Activated CD4-positive, CD25-positive, alpha-beta regulatory T cell treated with anti-CD3 and anti-CD28 coated beads, Interleukin-2, amount 50 U/mL, for 16 hours (primary cell): Measurements from ENCODE around the gene TLDC2.

Source experiments
- DNase-seq: peaks from one replicate; pipeline ENCODE4 v3.0.0-alpha.2; 2020; ENCODE audit warnings: low read depth, low spot score

Gene TLDC2

DNA sequence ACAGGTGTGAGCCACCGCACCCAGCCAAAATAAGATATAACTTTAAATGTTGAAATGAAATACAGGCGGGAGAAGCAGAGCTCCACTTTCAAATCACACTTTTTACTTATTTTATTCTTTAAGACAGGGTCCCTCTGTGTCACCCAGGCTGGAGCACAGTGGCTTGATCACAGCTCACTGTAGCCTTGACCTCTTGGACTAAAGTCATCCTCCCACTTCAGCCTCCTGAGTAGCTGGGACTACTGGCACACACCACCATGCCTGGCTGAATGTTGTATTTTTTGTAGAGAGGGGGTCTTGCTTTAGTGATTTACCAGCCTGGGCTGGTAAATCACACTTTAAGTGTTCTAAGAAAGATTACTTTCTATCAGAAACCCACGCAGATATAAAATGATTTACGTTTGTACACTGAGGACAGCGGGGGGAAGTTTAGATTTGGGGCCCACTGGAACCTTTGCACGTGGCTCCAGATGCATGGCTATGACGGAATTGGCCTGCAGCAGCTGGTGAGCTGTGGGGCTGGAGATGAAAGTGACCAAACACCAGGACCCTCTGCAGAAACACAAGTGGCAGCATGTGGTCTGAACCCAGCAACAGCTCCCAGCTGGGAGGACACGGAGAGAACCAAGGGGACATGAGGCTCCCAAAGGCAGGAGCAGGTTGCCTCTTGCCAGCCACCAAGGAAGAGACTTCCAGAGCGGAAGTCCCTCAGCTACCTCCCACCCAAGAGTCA is 26.4 kb upstream of the TLDC2 start:
- no peak for DNase-seq

DNA sequence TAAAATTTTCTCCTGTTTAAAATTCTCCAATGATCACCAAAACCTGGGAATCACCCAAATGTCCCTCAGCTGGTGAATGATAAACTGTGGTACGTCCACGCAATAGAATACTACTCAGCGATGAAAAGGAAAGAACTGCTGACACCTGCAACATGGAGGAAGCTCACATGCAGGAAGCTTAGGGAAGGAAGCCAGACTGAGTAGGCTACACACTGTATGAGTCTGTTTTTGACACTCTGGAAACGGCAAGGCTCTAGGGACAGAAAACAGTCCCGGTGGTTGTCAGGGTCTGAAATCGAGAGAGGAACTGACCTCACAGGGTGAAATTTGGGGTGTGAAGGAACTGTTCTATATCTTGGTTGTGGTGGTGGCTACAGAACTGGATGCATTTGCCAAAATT is 25.2 kb upstream of the TLDC2 start:
- DNase-seq, result no peak

DNA sequence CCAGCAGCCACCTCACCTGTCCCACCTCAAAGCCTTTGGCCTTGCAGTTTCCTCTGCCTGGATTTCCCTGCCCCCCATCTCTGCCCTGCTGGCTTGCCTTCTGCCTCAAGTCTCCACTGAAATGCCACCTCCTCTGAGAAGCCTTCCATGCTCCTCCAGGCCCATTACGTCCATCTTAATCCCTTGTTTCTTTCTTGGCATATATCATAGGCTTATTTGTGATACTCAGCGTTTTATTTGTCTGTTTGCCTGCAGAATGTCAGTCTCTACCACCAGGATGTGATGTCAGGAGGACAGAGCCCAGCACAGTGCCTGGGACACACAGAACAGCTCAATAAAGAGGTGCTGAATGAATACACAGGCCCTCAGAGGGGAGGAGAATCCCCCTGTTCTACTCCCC is 24.4 kb upstream of the TLDC2 start:
- no peak for DNase-seq

DNA sequence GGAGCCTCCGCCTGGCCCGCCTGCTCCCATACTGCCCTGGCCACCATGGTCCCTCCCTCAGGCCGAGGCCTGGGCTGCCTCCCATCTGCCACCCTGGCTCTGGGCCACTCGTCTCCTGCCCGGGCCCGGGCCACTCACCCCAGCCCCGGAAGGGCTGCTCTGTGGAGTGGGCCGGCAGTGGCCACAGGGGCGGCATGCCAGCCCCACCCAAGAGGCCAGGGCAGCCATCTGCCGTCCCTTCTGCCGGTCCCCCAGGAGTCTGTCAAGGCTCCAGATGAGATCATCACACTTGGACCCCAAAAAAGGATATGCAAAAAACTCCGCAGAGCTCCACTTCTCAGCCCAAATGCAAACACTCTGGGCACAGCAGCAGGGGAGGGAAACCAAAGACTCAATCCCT is 23.8 kb upstream of the TLDC2 start:
- DNase-seq, result no peak

DNA sequence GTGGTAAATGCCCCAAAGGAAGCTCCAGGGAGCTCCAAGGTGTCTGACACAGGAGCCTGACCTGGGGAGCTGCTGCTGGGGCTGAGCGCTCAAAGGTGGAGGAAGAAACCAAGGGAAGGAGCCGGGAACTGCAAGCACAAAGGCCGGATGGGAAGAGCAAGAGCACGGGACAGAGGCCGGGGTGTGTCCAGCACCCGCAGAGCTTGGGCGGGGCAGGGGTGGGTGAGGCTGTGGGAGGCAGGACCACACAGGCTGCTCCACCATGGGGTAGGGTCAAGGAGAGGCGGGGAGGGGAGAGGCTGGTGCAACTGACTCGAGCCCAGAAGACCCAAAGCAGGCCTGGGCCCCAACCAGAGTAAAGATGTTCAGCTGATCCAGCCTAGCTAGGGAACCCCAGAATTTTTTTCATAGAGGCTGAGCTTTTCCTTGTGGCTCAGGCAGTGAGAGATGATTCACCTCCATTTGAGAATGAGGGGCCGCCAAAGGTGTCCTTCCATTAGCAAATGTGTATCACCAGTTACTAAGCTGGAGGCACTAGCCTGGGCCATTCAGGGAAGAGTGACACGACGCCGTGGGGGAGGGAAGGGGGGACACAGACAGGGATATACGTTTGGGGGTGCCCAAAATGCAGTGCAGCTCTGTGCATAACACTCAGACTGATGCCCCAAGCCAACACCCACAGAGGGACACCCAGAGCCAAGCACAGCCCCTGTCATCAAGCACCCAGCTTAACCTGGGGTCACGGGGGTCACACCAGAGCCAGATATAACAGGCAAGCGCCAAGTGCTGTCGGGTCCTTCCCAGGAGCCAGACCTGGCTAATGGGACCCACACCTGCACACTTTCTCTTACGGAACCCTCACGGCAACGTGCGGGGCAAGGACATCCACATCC is 21.3 kb upstream of the TLDC2 start:
- no peak for DNase-seq

DNA sequence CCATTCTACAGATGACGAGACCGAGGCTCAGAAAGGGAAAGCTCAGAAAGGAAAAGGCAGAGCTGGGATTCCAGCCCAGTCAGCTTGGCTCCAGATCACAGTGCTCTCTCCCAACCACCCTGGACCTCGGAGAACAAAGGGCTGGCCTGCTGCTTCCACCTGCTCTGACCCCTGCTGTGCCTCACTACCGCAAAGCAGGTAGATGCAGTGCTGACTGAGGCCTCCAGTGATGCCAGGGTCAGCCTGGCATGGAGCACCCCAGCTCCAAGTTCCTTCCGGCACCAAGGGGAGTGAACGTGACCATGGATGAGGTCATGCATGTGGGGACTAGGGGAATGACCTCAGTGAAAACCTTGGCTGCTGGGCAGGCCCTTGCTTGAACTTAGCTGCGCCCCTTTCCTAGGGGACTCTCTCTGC is 20.7 kb upstream of the TLDC2 start:
- DNase-seq, result no peak

DNA sequence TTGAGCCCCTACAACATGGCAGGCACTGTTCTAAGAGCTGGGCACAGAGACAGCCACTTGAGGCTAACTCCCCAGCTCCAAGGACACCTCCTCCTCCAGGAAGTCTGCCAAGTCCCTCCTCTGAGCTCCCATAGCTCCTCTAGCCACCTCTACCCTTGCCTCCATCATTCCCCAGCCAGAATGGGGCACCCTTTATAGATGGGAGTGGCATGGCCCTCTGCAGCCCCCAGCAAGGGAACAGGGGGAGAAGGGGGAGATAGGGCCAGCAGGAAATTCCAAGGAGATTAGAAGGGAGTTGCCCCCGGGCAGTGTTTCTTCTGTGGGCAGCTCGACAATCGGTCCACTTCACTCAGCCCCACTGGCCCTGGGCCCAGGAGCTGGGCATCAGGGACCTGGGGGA is 19.7 kb upstream of the TLDC2 start:
- no peak for DNase-seq

DNA sequence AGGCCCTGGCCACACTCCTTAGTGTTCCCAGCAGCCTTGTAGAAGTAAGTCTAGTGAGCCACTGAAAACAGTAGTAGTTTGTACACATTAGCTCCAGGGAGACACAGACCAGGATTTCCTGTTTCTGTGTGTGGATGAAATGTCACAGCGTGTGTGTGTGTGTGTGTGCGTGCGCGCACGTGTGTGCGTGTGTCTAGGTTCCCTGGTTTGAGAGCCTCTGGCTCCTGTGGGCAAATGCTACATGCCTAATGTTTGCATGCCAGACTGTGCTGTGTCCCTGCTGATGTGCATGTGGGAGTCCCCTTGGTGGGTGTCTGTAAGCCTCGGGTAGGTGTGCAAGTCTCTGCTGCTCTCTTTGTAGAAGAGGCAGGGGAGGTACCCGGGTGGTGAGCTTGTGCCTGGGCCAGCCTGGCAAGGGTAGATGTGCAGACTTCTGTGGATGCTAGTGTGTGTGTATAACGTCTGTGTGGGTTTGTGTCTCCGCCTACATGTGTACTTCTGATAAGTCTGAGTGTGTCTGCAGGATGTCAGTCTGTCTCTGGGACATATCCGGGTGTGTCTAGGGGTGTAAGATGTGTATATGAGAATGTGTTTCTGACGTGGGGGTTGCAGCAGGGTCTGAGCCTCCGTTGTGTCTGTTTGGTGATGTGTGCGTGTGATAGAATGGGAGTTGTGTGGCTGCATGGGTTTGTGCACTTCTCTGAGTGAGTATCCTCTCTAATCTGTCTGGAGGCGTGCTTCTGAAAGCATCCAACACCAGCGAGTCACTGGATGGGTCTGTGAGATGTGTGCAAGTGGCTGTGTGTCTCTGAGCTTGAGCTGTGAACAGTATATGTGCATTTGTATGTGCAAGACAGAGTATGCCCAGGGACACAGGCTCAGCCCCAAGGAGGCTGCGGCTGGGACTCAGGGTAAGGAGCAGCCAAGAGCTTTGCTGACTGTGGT is 19.0 kb upstream of the TLDC2 start:
- no peak for DNase-seq

DNA sequence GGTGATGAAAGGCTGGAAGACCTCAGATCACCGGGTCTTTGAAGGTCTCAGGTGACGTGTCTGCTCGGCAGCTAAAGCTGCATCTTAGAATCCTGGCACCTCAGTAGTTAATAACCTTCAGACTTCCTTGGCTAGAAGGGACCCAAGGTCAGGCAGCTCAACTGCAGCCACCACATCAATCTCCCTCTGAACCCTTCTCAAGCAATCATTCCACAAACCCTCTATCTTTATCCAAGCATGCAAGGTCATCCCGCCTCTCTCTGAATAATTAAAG is 16.7 kb upstream of the TLDC2 start:
- DNase-seq, result no peak

DNA sequence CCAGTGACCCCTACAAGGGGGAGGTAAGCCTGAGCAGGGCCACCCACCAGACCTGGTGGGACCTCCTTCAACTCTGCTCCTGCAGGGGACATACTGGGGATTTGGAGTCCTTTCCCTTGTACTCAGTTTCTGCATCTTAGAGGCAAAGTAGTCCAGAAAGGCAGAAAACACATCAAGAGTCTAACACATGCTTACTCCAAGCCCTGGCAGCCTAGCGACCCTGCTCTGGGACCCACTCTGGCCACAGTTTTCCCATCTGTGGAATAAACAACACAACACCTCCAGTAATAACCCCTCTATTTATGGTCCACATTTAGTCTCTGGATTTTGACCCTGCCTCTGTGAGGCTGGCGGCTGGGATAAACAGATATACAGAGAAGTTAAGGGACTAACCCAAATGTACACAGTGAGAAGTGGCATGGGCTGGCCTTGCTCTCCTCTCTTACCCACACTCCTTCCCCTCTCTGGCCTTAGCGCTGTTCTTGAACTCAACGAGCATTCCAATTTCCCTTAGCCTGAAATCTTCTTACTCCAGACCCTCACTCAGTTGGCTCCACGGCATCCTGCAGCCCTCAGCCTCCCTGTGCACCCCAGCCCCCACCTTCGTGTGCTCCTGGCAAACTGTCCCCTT is 16.1 kb upstream of the TLDC2 start:
- no peak for DNase-seq

DNA sequence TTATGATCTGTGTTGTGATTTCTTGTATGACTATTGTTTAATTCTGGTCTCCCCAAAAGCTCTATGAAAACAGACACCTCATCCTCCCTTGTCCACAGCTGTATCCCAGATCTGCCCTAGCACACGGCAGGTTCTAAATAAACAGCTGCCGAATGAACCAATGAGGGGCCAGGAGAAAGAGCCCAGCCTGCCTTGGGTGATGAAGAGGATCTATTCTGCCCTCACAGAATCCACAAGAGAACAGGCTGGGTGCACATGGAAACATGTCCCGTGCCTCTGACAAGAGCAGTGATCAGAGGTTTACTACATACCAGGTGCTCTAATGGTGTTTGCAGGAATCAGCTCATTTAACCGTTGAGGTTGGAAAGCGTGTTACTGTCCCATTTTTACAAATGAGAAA is 15.6 kb upstream of the TLDC2 start:
- DNase-seq, result no peak

DNA sequence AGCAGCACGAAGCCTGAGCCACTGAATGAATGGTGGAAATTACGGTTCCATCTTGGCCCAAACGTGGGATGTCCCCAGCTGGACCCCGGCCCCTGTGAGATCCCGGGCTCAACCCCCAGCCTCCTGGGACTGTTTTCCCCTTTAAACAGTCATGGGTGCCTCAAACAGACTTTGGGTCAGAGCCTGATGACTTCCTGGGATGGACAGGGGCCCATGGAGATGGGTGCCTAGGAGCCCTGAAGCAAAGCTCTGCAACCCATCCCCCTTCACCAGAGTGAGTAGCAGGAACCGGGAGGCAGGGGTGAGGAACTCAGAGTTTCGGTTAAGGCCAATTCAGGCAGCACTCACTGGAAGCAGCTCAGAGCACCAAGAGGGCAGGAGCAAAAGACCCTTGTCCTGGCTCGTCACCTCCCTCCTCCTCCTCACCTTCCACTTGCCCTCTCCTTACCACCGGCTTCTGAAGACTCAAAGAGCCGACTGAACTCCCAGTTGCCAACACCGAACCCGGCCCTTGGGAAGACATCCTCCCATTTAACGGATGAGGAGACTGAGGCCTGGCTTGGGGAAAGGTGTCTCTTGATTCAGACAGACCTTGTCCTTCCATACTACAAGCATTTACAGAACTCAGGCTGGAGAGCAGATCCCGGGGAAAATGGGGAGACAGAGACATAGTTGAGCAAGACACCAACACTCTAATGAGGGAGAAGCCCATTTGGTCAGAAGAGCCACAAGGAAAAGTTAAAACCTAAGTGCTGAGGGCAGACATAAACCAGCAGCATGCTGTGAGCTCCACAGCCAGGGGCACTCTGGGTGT is 14.9 kb upstream of the TLDC2 start:
- no peak for DNase-seq

DNA sequence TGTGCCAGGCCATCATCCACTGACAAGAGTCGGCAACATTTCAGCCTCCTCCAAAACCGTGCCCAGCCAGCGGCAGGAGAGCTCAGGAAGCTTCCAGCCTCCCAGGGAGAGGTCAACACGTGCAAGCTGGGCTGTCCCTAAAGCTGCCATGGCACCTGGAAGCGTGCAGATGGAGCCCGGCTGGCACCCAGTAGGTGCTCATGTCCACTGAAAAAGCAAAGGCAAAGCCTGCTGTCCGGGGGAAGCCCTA is 14.4 kb upstream of the TLDC2 start:
- no peak for DNase-seq

DNA sequence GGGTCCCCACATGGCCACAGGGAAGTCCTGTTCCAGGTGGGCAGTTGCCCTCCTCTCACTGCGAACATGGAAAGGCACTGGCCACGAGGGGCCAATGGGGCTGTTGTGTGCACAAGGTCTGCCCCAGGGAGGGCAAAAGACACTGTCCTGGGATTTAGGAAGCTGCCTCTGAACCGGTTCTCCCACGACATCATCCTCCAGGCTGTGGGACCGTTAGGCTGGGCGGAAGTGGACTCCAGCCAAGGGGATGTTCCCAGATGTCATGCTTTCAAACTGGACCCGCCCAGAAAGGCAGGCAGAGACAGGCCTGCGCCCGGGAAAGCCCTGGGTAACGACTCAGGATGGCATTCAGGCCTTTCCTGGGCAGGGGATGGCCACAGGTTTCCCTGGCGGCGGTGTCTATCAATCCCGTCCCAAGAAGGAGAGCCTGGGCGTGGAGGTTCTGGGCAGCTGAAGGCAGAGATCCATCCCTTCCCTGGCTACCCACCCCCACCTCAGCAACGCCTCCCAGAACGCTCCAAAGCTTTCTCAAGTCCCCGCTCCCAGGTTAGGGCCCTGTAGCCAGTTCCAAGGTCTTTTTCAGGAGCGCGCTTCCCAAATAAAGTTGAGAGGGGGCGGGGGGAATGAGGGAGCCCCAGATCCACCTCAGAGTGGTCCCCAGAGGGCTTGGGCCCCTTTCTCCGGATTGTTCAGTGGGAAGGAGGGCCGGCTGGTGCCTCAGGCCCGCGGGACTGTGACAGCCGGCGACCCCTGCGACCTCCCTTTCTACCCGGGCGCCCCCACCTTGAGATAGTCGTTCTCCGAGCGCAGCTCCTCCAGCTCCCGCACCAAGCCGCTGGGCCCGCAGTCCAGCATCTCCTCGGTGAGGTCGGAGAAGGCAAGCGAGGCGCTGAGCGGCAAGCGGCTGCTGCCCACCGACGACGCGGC is 13.8 kb upstream of the TLDC2 start:
- no peak for DNase-seq

DNA sequence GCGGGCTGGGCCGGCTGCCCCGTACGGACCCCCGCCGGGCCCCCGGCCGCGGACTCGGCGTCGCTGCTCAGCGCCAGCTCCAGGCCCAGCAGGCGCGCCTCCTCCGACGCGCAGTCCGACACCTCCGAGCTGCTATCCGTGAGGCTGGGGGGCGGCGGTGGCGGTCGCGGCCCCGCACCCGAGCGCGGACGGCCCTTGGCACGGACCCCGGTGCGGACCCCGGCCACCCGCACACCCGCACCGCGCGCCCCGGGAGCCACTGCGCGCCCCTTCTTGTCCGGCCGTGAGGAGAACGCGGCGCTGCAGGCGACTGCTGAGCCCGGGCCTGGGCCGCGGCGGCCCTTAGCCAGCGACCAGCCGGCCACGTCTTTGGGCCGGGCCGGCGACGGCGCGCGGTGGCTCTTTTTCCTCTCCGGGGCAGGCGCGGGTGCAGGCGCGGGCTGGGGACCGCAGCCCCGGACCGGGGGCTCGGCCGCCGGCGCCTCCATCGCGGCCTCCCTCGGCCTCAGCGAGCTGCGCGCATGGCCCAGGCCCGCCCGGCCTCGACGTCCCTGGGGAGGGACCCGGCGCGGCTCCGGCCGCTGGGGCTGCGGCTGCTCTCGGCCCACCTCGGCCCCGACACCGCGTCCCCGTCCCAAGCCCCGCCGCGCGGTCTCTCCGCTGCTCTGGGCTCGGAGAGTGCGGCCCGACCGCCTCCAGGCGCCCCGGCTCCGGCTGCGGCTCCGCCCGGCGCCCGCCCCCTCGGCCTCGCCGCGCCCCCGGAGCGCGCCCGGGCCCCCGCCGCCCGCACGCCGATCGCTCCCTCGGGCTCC is 12.9 kb upstream of the TLDC2 start:
- DNase-seq, result no peak

DNA sequence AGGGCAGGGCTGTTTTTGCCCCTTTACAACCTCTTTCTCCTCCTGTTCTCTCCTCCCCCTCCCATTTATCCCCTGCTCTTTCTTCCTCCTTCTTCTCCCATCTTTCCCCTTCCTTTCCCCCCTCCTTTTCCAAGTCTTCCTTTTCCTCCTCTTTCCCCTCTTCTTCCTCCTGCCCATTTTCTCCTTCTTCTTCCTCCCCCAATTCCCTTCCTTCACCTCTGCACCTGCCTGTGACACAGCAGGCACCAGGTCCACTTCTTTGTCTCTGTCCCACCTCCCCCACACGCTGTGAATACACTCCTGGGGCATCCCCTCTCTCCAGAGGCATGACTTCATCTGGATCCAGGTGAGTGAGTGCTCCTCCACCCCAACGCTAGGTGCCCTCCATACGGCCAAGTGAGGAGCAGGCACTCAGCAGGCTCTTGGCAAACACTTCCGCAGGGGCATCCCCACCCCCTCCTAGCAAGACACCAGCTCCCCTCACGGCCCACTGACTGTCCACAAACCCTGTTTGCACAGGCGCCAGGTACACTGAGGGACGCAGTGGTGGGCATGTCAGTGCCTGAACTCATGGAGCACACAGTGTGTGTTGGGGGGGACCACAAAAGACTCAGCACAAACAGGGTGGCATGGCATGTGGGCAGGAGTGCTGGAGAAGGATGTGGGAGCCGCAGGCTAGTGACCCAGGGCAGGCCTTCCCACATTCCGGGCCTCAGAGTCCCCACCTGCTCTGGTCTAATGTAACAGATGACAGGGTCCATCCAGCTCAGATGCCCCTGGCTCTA is 10.7 kb upstream of the TLDC2 start:
- DNase-seq, result no peak

DNA sequence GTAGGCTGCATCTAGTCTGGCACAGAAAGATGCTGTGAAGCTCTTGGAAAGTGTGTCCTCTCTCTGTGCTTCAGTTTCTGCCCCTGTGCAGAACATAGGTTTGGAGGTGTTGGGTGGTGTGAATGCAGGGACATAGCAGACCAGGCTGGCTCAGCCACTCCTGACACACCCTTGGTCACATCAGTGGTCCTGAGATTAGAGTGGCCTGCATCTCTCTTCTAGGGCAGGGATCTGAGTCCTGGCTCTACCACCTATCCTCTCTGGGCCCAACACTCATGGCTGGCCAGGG is 10.1 kb upstream of the TLDC2 start:
- DNase-seq, result no peak

DNA sequence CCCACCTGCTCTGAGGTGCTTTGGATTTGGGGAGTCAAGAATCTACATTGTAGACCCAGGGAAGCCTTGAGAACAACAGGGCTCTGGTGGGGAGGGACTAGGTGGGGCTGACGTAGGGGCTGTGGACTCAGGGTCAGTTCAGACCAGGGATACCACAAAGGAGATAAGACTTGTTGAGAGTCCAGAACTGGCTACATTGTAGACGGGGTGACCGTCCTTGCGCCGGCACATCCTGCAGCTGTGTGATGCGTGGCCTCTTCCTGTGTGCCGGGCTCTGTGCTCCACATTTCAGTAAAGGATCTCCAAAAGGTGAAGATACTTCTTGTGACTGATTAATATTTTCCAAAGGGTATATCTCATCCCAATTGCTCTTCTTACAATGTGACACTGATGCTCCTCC is 9.8 kb upstream of the TLDC2 start:
- no peak for DNase-seq
